ENCODE results near the gene APBA2.

The APBA2 gene

GRCh38 chr15:28993051-28993719 is 107.4 kb downstream of the APBA2 start:
- Histone ChIP-seq H3K79me2 (ENCODE audit: low read length) (no peaks in the 10 kb centered on the region), H3K9me3 (replicated peaks; ENCODE audit: insufficient read depth, low read length) (no peaks in the 10 kb centered on the region), H3K9me2 (replicated peaks; ENCODE audit: insufficient read depth, low read length) (no peaks in the 10 kb centered on the region), H3K9ac (ENCODE audit: low read length) (no peak overlapping the region), H3K36me3 (replicated peaks; ENCODE audit: insufficient read depth, low read length) (no peaks in the 10 kb centered on the region), H3F3A (ENCODE audit: insufficient read depth, low read length) (no peaks in the 10 kb centered on the region), H3K4me2 (ENCODE audit: low read depth, low read length) (no peak overlapping the region), H3K4me1 (ENCODE audit: low read length) (no peaks in the 10 kb centered on the region), H3K27me3 (replicated peaks; ENCODE audit: insufficient read depth, low read length) (no peaks in the 10 kb centered on the region), H4K20me1 (ENCODE audit: insufficient read depth, low read length) (no peaks in the 10 kb centered on the region), H3K4me3 (ENCODE audit: low read length) (no peak overlapping the region), H3K27ac (ENCODE audit: low read length) (no peak overlapping the region), H2AFZ (ENCODE audit: low read length) (no peak overlapping the region)
- TF ChIP-seq EZH2phosphoT487 (IDR thresholded peaks at IDR 0.05; ENCODE audit: low read length) = no peak
- no peak for DNase-seq

DNA sequence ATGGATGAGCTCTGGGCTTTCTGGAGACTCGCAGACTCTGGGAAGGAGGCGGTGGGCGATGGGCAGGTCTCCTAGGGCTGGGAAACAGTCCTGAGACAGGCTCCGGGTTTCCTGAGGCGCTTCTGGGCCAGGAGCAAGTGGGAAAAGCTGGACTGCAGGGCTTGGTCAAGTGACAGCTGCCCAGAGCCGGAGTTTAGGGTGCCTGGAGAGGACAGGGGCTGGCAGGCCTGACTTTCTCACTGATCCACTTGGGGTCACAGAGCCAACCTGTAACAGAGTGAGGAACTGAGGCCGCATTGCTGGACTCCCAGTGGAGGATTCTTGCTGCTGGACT is 107.9 kb downstream of the APBA2 start:
- no peaks in the 10 kb centered on the region for H3K9me2 ChIP-seq (replicated peaks; ENCODE audit: insufficient read depth, low read length)
- H3K9me3 ChIP-seq (replicated peaks; ENCODE audit: insufficient read depth, low read length) = no peaks in the 10 kb centered on the region

GRCh38 chr15:28994142-28994830 is 108.5 kb downstream of the APBA2 start:
- Histone ChIP-seq H3K36me3 (replicated peaks; ENCODE audit: insufficient read depth, low read length) (no peaks in the 10 kb centered on the region), H3K27me3 (replicated peaks; ENCODE audit: insufficient read depth, low read length) (no peaks in the 10 kb centered on the region), H3F3A (ENCODE audit: insufficient read depth, low read length) (no peaks in the 10 kb centered on the region), H3K4me1 (ENCODE audit: low read length) (no peaks in the 10 kb centered on the region), H3K4me2 (ENCODE audit: low read depth, low read length) (no peak overlapping the region), H3K9me2 (replicated peaks; ENCODE audit: insufficient read depth, low read length) (no peaks in the 10 kb centered on the region), H3K27ac (ENCODE audit: low read length) (no peak overlapping the region), H3K9me3 (replicated peaks; ENCODE audit: insufficient read depth, low read length) (no peaks in the 10 kb centered on the region), H3K9ac (ENCODE audit: low read length) (no peak overlapping the region), H3K79me2 (ENCODE audit: low read length) (no peaks in the 10 kb centered on the region), H4K20me1 (ENCODE audit: insufficient read depth, low read length) (no peaks in the 10 kb centered on the region), H2AFZ (ENCODE audit: low read length) (no peak overlapping the region), H3K4me3 (ENCODE audit: low read length) (no peak overlapping the region)
- DNase-seq = no peak
- TF ChIP-seq, protein P1, sequence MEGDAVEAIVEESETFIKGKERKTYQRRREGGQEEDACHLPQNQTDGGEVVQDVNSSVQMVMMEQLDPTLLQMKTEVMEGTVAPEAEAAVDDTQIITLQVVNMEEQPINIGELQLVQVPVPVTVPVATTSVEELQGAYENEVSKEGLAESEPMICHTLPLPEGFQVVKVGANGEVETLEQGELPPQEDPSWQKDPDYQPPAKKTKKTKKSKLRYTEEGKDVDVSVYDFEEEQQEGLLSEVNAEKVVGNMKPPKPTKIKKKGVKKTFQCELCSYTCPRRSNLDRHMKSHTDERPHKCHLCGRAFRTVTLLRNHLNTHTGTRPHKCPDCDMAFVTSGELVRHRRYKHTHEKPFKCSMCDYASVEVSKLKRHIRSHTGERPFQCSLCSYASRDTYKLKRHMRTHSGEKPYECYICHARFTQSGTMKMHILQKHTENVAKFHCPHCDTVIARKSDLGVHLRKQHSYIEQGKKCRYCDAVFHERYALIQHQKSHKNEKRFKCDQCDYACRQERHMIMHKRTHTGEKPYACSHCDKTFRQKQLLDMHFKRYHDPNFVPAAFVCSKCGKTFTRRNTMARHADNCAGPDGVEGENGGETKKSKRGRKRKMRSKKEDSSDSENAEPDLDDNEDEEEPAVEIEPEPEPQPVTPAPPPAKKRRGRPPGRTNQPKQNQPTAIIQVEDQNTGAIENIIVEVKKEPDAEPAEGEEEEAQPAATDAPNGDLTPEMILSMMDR (IDR thresholded peaks at IDR 0.05; ENCODE audit: low read length) = no peak
- TF ChIP-seq EZH2phosphoT487 (IDR thresholded peaks at IDR 0.05; ENCODE audit: low read length) = no peak
- TF ChIP-seq EZH2 (optimal IDR thresholded peaks at IDR 0.05; ENCODE audit: low read depth, low read length) = no peak

More for the DNA sequence above, 107.9 kb downstream of the APBA2 start:
- H3K79me2 ChIP-seq (ENCODE audit: low read length) = no peaks in the 10 kb centered on the region
- H3F3A ChIP-seq (ENCODE audit: insufficient read depth, low read length) = no peaks in the 10 kb centered on the region
- H3K4me2 ChIP-seq (ENCODE audit: low read depth, low read length) = no peak overlapping the region
- no peaks in the 10 kb centered on the region for H3K4me1 ChIP-seq (ENCODE audit: low read length)
- H3K27me3 ChIP-seq (replicated peaks; ENCODE audit: insufficient read depth, low read length) = no peaks in the 10 kb centered on the region
- no peak overlapping the region for H2AFZ ChIP-seq (ENCODE audit: low read length)
- TF ChIP-seq, protein P1 (IDR thresholded peaks at IDR 0.05; ENCODE audit: low read length) = no peak
- TF ChIP-seq EZH2 (optimal IDR thresholded peaks at IDR 0.05; ENCODE audit: low read depth, low read length) = no peak
- TF ChIP-seq EZH2phosphoT487 (IDR thresholded peaks at IDR 0.05; ENCODE audit: low read length) = no peak
- H3K9ac ChIP-seq (ENCODE audit: low read length) = no peak overlapping the region
- no peak overlapping the region for H3K4me3 ChIP-seq (ENCODE audit: low read length)
- H3K27ac ChIP-seq (ENCODE audit: low read length) = no peak overlapping the region
- no peak for DNase-seq
- no peaks in the 10 kb centered on the region for H3K36me3 ChIP-seq (replicated peaks; ENCODE audit: insufficient read depth, low read length)
- no peaks in the 10 kb centered on the region for H4K20me1 ChIP-seq (ENCODE audit: insufficient read depth, low read length)

All from MM.1S (cell line).